ENCODE data around the gene TTYH1. TPM values are rescaled to one million over a fixed set of nuclear protein-coding genes. Genes with fewer than 3 reads are reported as not detected.
"Not testable (repeated sequence)": the region's sequence is repeated elsewhere in the genome, so short reads cannot be mapped to it uniquely, and the experiment has no call there.

TTYH1 gene
- total RNA-seq, 1 donor from 2014 or later, result 144 TPM

- Mint-ChIP-seq H3K27me3 (peaks cover 38% of the 10 kb centered on the region), H3K36me3 (ENCODE audit: insufficient read depth) (peaks cover 6% of the 10 kb centered on the region), H3K9me3 (ENCODE audit: low read depth) (no peaks in the 10 kb centered on the region), H3K4me3 (ENCODE audit: low read depth) (peak overlapping the region; percentile 71), H3K27ac (peak overlapping the region; percentile 91), H3K4me1 (ENCODE audit: low read depth) (peaks cover 7% of the 10 kb centered on the region)
- TF ChIP-seq, protein P1, sequence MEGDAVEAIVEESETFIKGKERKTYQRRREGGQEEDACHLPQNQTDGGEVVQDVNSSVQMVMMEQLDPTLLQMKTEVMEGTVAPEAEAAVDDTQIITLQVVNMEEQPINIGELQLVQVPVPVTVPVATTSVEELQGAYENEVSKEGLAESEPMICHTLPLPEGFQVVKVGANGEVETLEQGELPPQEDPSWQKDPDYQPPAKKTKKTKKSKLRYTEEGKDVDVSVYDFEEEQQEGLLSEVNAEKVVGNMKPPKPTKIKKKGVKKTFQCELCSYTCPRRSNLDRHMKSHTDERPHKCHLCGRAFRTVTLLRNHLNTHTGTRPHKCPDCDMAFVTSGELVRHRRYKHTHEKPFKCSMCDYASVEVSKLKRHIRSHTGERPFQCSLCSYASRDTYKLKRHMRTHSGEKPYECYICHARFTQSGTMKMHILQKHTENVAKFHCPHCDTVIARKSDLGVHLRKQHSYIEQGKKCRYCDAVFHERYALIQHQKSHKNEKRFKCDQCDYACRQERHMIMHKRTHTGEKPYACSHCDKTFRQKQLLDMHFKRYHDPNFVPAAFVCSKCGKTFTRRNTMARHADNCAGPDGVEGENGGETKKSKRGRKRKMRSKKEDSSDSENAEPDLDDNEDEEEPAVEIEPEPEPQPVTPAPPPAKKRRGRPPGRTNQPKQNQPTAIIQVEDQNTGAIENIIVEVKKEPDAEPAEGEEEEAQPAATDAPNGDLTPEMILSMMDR (IDR thresholded peaks at IDR 0.05; ENCODE audit: unreplicated experiment), result no peak
- peak; percentile 72 for DNase-seq (ENCODE audit: low spot score, unreplicated experiment)
These were observed 49.6 kb downstream of the TTYH1 start for GRCh38 chr19:54464630-54465425.

DNA sequence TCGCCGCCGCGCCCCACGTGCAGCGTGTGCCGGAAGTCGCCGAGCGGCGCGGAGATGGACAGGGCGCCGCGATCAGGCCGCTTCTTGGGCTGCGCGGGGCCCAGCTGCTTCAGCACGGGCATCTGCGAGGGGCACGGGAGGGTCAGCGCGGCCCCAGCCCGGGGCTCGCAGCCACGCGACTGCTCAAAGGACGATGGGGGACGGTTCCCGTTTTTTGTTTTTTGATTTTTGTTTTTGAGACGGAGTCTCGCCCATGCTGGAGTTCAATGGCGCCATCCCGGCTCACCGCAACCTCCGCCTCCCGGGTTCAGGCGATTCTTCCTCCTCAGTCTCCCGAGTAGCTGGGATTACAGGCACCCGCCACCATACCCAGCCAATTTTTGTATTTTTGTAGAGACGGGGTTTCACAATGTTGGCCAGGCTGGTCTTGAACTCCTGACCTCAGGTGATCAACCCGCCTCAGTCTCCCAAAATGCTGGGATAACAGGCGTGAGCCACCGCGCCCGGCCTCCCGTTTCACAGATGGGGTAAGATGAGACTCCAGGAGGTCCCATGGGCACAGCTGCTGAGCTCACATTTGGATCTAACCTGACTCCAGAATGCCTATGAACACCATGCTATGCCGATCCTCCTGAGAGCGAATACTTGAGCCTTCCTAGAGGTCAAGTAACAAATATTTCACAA lies 50.3 kb downstream of the TTYH1 start:
- Mint-ChIP-seq H3K4me3 (ENCODE audit: low read depth) (peak overlapping the region; percentile 55), H3K9me3 (ENCODE audit: low read depth) (no peaks in the 10 kb centered on the region), H3K36me3 (ENCODE audit: insufficient read depth) (peaks cover 6% of the 10 kb centered on the region), H3K4me1 (ENCODE audit: low read depth) (peaks cover 7% of the 10 kb centered on the region), H3K27ac (no peak overlapping the region), H3K27me3 (peaks cover 46% of the 10 kb centered on the region)
- no peak for DNase-seq (ENCODE audit: low spot score, unreplicated experiment)
- TF ChIP-seq, protein P1 (IDR thresholded peaks at IDR 0.05; ENCODE audit: unreplicated experiment), result no peak

- H3K27ac Mint-ChIP-seq; H3K4me1 Mint-ChIP-seq (ENCODE audit: low read depth); H3K36me3 Mint-ChIP-seq (ENCODE audit: insufficient read depth); H3K9me3 Mint-ChIP-seq (ENCODE audit: low read depth); DNase-seq (ENCODE audit: low spot score, unreplicated experiment); H3K4me3 Mint-ChIP-seq (ENCODE audit: low read depth): not testable (repeated sequence)
- H3K27me3 Mint-ChIP-seq, result peaks cover 51% of the 10 kb centered on the region
These were observed 50.8 kb downstream of the TTYH1 start for GRCh38 chr19:54466110-54466480.

DNA sequence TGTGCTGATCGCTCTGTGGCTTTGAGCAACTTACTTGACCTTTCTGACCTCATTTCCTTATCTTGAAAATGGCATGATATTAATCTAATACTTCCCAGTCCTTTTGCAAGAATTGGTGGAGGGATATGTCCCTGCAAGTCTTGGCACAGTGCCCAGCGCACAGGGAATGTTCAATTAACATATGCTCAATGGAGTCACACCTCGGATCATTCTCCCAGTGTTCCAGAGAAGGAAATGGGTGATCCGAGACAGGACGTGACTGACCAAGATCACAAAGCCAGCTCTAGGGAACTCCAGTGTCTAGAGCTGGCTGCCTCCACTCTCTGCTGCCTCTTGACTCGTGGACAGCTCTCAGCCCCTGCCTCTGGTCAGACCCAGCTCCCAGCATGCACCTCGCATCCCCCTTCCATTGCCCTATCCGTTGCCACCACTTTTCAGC lies 54.3 kb downstream of the TTYH1 start:
- no peaks in the 10 kb centered on the region for H3K9me3 Mint-ChIP-seq (ENCODE audit: low read depth)
- TF ChIP-seq, protein P1 (IDR thresholded peaks at IDR 0.05; ENCODE audit: unreplicated experiment), result no peak
- no peak overlapping the region for H3K4me3 Mint-ChIP-seq (ENCODE audit: low read depth)
- no peak for DNase-seq (ENCODE audit: low spot score, unreplicated experiment)
- H3K27ac Mint-ChIP-seq, result no peak overlapping the region
- H3K27me3 Mint-ChIP-seq, result peaks cover 56% of the 10 kb centered on the region
- H3K4me1 Mint-ChIP-seq (ENCODE audit: low read depth), result peaks cover 4% of the 10 kb centered on the region
- H3K36me3 Mint-ChIP-seq (ENCODE audit: insufficient read depth), result no peaks in the 10 kb centered on the region

GRCh38 chr19:54470276-54470887 lies 55.1 kb downstream of the TTYH1 start:
- no peaks in the 10 kb centered on the region for H3K36me3 Mint-ChIP-seq (ENCODE audit: insufficient read depth)
- TF ChIP-seq, protein P1 (IDR thresholded peaks at IDR 0.05; ENCODE audit: unreplicated experiment), result no peak
- no peak for DNase-seq (ENCODE audit: low spot score, unreplicated experiment)
- peaks cover 4% of the 10 kb centered on the region for H3K4me1 Mint-ChIP-seq (ENCODE audit: low read depth)
- peaks cover 61% of the 10 kb centered on the region for H3K27me3 Mint-ChIP-seq
- H3K4me3 Mint-ChIP-seq (ENCODE audit: low read depth), result peak overlapping the region; percentile 19
- H3K27ac Mint-ChIP-seq, result peak overlapping the region; percentile 76
- no peaks in the 10 kb centered on the region for H3K9me3 Mint-ChIP-seq (ENCODE audit: low read depth)
